AG20443 (cell line): ENCODE results near the gene KCNC4.

ENCODE experiments used
- DNase-seq: peaks from one replicate; pipeline ENCODE4 v3.0.0; 2012; ENCODE audit warnings: low spot score, mixed read lengths

KCNC4 gene

DNA sequence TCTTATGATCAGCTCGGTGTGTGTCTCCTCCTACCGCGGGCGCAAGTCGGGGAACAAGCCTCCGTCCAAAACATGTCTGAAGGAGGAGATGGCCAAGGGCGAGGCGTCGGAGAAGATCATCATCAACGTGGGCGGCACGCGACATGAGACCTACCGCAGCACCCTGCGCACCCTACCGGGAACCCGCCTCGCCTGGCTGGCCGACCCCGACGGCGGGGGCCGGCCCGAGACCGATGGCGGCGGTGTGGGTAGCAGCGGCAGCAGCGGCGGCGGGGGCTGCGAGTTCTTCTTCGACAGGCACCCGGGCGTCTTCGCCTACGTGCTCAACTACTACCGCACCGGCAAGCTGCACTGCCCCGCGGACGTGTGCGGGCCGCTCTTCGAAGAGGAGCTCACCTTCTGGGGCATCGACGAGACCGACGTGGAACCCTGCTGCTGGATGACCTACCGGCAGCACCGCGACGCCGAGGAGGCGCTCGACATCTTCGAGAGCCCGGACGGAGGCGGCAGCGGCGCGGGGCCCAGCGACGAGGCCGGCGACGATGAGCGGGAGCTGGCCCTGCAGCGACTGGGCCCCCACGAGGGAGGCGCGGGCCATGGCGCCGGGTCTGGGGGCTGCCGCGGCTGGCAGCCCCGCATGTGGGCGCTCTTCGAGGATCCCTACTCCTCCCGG, 1.5 kb downstream of the KCNC4 start:
- DNase-seq, result no peak

- no peak for DNase-seq
These were observed 2.3 kb downstream of the KCNC4 start for GRCh38 chr1:110212169-110213142.

DNA sequence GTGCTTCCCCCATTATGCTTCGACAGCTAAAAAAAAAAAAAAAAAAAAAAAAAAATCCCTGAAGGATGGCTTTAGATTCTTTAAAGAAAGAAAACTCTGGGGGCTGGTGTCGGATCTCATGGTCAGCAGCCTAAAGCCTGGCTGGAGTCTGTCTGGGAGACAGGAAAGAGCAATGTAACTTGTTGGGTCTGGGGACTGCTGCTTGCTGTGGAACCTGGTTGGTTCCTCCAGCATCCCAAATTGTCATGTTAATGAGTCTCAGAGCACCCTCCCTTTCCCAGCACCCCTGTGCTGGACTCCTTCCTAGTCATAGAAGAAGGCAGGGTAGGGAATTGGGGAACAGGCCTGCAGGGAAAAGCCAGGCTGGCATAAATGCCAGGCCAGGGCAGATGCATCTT, 3.0 kb downstream of the KCNC4 start:
- DNase-seq, result no peak

DNA sequence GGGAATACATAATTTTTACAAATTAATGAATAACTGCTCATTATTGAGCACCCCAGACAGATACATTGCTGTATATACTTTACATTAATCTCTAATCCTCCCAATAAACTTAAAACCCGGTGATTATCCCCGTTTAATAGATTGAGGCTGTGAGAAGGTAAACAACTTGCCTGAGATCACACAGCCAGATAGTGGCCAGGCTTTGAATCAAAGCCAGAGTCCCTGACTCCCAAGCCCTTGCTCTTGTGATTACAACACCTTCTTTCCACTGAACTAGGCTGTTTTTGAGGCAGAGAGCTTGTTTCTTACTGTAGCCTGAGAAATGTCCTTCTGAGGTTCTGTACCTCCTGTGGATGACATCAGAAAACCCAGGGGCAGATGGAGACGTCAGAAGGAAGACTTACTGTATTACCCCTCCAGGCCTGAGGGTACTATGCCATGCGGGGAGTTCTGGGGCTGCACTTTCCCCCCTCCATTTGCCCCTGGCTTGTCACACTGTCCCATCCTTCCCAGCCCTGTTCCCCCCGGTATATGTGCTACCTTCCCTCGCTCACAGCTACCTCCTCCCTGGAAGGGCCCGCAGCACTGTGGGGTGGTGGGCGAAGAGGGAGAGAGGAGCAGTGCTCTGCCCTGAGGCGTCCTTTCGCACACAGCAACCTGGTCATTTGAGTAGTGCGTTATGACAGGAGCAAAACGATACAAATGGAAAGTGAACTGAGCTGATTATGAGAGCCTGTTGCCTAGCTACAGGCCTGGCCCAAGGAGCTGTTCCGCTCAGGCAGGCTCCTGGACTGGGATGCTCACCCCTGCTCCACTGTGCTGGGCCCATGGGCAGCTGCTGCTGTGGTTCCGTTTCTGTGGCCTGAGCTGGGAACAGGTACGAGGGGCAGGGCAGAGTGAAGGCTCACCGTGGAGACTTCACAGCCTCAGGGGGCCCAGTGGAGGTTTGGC, 4.6 kb downstream of the KCNC4 start:
- no peak for DNase-seq

DNA sequence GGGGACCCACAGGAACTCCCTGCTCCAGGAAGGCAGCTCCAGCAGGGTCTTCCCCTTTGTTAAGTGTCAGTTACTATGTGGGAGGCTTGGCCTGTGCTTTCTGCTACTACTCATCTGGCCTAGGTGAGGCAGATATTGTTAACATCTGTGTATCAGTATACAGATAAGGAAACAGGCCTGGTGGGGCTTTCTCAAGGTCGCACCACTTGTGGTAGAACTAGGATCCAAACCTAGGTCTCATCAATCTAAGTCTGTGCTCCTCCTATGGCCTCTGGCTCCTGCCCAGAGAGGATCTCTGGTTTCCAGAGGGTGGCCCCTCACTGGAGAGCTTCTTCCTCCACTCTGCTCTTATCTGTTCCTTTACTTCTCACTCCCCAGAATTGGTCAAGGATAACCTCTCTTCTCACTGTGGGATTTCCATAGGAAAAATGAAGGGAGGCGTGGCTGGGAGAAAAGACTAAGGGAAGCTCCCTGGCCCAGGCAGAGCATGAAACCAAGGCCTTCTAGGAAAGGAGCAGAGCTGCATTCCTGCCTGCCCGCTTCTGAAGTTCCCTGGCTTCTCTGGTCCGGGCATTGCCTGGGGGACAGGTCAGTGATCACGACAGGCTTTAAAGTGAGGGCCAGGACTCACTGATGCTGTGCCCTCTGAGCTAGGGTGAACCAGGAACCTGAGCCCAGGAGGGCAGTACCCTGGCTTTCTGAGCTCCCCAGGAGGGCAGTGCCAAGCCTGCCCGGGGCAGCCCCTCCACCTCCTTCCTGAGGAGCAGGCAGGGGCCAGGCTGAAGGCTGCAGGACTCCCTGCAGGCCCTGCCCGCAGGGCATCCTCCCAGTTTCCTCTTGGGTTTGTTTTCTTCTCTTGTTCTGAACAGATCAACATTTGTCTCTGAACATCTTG, 5.8 kb downstream of the KCNC4 start:
- DNase-seq, result no peak

- no peak for DNase-seq
These were observed 6.8 kb downstream of the KCNC4 start for GRCh38 chr1:110216844-110217444.

DNA sequence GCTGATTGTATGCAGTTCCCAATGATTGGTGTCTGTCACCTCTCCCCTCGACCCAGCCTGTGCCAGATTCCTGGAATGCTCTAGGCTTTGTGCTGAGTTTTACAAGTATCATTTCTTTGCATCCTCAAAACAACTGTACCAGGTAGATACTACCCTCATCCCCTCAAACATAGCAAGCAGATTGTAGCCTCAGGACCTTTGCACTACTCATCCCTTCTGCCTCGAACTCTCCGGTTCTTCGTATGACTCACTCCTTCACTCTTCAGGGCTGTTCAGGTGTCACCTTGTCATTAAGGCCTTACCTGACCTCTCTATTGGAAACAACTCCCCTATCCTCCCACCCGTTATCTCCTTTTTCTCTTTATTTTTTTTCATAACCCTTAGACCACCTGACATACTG, 8.0 kb downstream of the KCNC4 start:
- no peak for DNase-seq

GRCh38 chr1:110218739-110219138, 8.6 kb downstream of the KCNC4 start:
- DNase-seq, result no peak

DNA sequence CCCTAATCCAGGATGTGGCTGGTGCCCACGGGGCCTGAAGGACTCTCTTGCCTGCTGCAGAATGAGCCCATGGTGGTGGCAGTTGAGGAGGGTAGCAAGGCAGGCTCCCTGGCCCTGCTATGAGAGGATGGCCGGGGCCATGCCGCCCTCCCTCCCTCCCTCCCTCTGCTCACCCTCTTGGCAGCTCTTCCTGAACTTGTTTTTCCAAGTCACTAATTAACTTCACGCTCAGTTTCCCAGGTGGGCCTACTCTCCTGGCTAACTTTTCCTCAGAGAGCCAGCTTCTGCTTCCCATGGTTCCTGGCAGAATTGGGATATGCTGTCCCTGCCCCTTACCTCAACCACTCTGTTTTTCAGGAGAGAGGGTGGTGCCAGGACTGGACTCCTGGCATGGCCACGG, 10.2 kb downstream of the KCNC4 start:
- DNase-seq, result no peak

DNA sequence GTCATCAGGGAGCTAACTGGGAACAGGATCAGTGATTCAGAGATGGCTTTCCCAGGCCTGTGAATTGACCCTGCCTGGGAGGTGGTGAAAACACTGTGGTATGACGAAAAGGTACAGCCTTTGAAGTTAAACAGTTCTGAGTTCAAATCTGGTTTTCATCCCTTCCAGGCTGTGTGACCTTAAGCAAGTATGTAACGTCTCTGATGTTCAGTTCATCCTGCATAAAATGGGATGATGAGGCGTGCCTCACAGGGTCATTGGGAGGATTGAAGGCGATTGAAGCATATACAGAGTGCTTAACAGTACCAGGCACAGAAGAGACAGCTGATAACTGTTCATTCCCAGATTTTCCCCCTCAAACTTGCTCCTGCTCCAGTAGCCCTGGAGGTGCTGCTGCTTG, 11.0 kb downstream of the KCNC4 start:
- DNase-seq, result no peak

DNA sequence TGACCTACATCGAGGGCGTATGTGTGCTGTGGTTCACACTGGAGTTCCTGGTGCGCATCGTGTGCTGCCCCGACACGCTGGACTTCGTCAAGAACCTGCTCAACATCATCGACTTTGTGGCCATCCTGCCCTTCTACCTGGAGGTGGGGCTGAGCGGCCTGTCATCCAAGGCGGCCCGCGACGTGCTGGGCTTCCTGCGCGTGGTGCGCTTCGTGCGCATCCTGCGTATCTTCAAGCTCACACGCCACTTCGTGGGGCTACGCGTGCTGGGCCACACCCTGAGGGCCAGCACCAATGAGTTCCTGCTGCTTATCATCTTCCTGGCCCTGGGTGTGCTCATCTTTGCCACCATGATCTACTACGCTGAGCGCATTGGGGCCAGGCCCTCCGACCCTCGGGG, 13.0 kb downstream of the KCNC4 start:
- no peak for DNase-seq

- DNase-seq, result no peak
These were observed 13.5 kb downstream of the KCNC4 start for GRCh38 chr1:110223581-110223980.

GRCh38 chr1:110224240-110224995, 14.3 kb downstream of the KCNC4 start:
- DNase-seq, result no peak

- DNase-seq, result no peak
These were observed 15.1 kb downstream of the KCNC4 start for GRCh38 chr1:110225212-110225611.

DNA sequence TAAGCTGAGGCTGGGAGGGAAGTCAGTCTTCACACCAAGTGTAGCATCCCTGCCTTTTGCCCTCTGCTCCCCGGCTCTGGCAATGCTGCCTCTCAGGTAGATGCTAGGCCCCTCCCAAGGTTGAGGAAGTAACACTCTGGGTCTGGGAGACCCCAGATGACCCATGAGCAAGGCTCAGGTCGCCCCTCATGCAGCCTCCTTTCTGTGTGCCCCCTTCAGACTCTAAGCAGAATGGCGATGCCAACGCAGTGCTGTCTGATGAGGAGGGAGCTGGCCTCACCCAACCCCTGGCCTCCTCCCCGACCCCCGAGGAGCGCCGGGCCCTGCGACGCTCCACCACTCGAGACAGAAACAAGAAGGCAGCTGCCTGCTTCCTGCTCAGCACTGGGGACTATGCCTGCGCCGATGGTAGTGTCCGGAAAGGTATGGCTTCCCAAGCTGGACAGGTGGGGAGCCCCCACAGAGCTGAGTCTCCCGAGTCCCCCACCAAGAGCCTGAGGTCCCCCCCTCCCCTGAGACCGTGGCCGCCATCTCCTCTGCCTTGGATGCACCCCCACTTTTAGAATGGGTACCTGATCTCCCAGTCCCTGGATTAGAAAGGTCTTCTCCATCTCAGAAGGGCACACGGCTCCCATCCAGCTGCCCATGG, 15.8 kb downstream of the KCNC4 start:
- DNase-seq, result no peak

DNA sequence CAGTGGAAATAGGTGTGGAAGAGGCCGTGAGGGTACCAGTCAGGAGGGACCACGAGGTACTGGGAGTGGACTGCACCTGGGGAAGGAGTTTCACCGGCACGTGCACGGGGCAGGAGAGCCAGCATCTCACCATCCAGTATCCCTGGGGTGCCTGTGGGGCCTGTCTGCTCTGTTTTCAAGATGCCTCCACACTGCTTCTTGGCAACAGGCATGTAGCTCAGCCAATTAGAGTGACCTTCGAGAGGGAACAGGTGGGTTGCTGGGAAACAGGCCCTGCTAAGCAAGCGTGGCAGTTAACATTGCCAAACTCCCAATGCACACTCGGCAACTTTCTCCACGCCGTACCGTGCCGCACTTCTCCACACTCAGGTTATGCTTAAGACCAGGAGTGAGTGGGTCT, 17.7 kb downstream of the KCNC4 start:
- DNase-seq, result no peak

GRCh38 chr1:110228381-110228780, 18.3 kb downstream of the KCNC4 start:
- no peak for DNase-seq

DNA sequence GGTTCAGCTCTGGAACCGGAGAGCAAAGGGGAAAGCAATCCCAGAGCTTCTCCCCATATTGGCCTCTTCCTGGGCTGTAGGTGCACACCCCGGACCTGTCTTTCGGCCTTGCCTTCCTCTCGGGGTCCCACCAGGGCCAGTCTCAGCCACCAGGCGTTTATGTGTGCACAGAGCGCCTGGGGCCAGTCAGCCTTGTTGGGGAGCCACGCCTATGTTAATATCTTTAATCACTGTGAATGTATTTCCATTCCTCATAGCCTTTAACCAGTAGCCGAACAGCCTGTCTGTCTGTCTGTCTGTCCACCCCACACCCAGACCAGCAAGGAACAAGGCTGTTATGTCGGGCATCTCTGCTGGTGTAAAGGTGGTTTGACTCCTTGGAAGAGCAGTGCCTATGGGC, 18.8 kb downstream of the KCNC4 start:
- DNase-seq, result no peak

- no peak for DNase-seq
These were observed 19.4 kb downstream of the KCNC4 start for GRCh38 chr1:110229348-110230001.
